ENCODE data around the gene GSTA4.
"Not testable (repeated sequence)": the region's sequence is repeated elsewhere in the genome, so short reads cannot be mapped to it uniquely, and the experiment has no call there.

The GSTA4 gene, protein sequence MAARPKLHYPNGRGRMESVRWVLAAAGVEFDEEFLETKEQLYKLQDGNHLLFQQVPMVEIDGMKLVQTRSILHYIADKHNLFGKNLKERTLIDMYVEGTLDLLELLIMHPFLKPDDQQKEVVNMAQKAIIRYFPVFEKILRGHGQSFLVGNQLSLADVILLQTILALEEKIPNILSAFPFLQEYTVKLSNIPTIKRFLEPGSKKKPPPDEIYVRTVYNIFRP

DNA sequence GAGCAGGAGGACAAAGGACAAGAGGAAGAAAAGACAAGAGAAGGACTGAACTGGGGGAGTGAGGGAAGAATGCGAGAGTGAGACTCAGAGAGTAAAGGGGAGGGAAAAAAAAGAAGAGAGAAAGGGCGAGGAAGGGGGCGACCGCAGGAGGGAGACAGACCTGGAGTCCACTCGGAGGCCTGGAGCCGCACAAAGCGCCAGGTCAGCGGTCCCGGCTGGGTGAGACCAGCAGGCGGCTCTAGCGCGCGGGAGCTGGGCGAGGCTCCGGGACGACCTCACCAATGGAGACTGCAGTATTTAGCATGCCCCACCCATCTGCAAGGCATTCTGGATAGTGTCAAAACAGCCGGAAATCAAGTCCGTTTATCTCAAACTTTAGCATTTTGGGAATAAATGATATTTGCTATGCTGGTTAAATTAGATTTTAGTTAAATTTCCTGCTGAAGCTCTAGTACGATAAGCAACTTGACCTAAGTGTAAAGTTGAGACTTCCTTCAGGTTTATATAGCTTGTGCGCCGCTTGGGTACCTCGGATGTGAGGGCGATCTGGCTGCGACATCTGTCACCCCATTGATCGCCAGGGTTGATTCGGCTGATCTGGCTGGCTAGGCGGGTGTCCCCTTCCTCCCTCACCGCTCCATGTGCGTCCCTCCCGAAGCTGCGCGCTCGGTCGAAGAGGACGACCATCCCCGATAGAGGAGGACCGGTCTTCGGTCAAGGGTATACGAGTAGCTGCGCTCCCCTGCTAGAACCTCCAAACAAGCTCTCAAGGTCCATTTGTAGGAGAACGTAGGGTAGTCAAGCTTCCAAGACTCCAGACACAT, at the start of gene GSTA4:
Gene GSTA4, minus strand, starts transcription at position 196 of the 824 bp plus-strand sequence. CDS start 1,041 bp downstream, outside the sequence.
- H3K4me3 Mint-ChIP-seq: peak within 1 kb of the TSS; percentile 87 to 98
- peaks cover 10% of the 10 kb centered on the region for H3K27me3 Mint-ChIP-seq
- peak; percentile 96 for ATAC-seq
- H3K9me3 Mint-ChIP-seq: not testable (repeated sequence)
- H3K27ac Mint-ChIP-seq: peak within 1 kb of the TSS; percentile 88 to 100
- peaks cover 28% of the 10 kb centered on the region for H3K4me1 Mint-ChIP-seq
- peak; percentile 85 to 88 for DNase-seq

DNA sequence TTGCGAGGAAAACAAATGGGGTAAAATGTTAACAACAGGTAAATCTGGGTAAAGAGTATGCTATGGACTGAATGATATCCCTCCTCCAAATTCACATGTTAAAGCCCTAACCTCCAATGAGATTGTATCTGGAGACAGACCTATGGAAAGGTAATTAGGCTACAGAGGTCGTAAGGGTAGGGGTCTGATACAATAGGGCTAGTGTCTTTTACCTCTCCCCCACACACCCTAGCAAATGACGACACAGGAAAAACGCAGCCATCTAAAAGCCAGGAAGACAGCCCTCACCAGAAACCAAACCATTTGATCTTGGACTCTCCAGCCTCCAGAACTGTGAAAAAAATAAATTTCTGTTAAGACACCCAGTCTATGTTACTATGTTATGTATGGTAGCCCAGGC, 49.5 kb upstream of the GSTA4 start:
- no peaks in the 10 kb centered on the region for H3K9me3 Mint-ChIP-seq
- no peak for DNase-seq
- peaks cover 30% of the 10 kb centered on the region for H3K4me1 Mint-ChIP-seq
- ATAC-seq: no peak
- no peaks in the 10 kb centered on the region for H3K27me3 Mint-ChIP-seq
- no peak overlapping the region for H3K4me3 Mint-ChIP-seq
- no peak overlapping the region for H3K27ac Mint-ChIP-seq

DNA sequence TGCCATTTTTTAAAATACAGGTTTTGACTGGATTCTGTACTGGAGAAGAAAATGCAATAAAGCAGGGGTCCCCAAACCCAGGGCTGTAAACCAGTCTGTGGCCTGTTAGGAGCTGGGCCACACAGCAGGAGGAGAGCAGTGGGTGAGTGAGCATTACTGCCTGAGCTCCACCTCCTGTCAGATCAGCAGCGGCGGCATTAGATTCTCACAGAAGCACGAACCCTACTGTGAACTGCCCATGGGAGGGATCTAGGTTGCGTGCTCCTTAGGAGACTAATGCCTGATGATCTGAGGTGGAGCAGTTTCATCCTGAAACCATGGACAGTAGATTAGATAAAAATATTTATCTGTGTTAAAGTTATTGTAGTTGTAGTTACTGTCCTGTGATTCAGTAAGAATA, 49.0 kb upstream of the GSTA4 start:
- Mint-ChIP-seq H3K27ac (no peak overlapping the region), H3K9me3 (no peaks in the 10 kb centered on the region), H3K27me3 (no peaks in the 10 kb centered on the region), H3K4me1 (peaks cover 25% of the 10 kb centered on the region), H3K4me3 (no peak overlapping the region)
- ATAC-seq (no peak), DNase-seq (no peak)

DNA sequence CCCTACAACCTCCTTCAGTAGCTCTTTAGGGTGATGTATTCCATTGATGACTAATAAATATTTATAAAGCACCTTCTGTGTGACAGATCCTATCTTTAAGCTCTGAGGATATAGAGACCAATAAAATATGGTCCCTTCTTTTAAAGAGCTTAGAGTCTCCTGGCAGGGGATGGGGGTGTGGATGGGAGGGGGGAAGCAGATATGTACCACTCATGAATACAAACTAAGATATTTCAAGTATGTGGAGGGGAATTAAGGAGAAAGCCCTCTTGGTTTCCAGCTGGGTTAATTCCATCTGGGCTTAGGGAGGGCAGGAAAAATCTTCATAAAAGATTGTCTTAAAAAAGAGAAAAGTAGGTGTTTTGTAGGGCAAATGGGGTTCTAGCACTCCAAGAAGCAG, 48.5 kb upstream of the GSTA4 start:
- Mint-ChIP-seq H3K27me3 (no peaks in the 10 kb centered on the region), H3K4me1 (peaks cover 20% of the 10 kb centered on the region), H3K9me3 (no peaks in the 10 kb centered on the region), H3K27ac (peak overlapping the region in 1 of 2 donors; percentile 62), H3K4me3 (no peak overlapping the region)
- ATAC-seq (no peak), DNase-seq (no peak)

DNA sequence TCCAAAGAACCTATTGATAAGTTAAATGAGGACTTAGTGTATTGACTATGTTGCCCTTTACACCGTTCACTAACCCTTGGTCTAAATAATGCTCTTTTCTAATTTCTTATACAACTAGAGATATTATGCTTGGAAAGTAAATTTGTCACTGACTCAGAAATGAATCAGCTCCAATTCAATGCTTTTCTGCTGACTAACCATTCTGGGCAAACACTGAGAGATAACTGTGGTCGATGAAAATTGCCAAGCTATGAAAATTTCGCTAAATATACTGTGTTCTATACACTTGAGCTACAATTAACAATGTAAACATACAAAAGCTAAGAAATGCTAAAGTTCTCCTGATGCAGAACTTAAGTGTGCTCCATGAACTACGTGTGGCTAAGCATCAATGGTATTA, 47.0 kb upstream of the GSTA4 start:
- no peaks in the 10 kb centered on the region for H3K9me3 Mint-ChIP-seq
- H3K27ac Mint-ChIP-seq: no peak overlapping the region
- DNase-seq (no peak), ATAC-seq (no peak)
- H3K27me3 Mint-ChIP-seq: no peaks in the 10 kb centered on the region
- peaks cover 7% of the 10 kb centered on the region for H3K4me1 Mint-ChIP-seq
- H3K4me3 Mint-ChIP-seq: no peak overlapping the region

DNA sequence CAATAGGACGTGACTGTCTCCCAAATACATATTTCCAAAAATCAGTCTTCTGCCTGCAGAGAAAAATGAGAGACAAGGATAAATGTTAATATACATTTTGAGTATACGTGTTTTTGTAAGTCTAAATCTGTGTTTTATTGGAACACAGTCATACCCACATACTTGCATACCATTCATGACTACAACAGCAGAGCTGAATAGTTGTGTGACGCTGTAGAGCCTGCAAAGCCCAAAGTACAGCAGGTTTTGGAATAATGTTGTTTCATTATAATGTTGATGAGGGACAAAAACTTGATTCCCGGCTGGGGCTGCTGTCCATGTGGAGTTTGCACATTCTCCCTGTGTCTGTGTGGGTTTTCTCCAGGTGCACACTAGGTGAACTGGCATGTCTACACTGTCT, 46.3 kb upstream of the GSTA4 start:
- ATAC-seq: no peak
- Mint-ChIP-seq H3K27me3 (no peaks in the 10 kb centered on the region), H3K4me3 (no peak overlapping the region), H3K4me1 (no peaks in the 10 kb centered on the region), H3K9me3 (no peaks in the 10 kb centered on the region), H3K27ac (no peak overlapping the region)
- DNase-seq: no peak

DNA sequence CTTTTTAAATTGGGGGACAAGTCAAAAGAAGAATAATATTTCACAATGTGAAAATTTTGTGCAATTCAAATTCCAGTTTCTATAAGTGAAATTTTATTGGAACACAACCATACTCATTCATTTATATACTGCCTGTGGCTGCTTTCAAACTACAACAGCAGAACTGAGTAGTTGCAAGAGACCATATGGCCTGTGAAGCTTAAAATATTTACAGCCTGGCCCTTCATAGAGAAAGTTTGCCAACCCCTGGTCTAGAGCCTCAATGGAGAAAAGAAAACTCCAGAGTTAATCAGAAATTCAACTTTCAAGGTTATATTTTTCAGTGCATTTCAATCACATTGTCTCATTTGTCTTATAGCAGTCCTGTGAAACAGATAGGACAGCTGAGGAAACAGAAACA, 43.5 kb upstream of the GSTA4 start:
- no peak for DNase-seq
- ATAC-seq: no peak
- Mint-ChIP-seq H3K27me3 (no peaks in the 10 kb centered on the region), H3K27ac (no peak overlapping the region), H3K4me3 (no peak overlapping the region), H3K9me3 (no peaks in the 10 kb centered on the region), H3K4me1 (no peaks in the 10 kb centered on the region)

DNA sequence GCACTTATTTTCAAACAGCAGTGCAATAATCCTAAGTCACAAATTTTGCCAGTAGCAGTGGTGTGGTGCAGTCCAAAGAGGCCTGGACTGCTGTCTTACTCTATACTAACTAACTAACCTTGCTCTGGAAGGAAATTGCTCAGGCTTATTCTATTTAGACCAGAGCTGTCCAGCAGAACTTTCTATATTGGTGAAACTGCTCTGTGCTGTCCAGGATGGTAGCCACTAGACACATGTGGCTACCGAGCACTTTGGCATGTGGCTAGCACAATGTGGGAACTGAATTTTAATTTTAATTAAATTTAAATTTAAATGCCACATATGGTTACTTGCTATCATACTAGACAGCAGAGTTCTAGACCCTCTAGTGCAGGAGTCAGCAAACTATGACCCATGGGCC, 43.1 kb upstream of the GSTA4 start:
- no peaks in the 10 kb centered on the region for H3K9me3 Mint-ChIP-seq
- ATAC-seq: no peak
- DNase-seq: no peak
- H3K27me3 Mint-ChIP-seq: no peaks in the 10 kb centered on the region
- no peak overlapping the region for H3K27ac Mint-ChIP-seq
- H3K4me1 Mint-ChIP-seq: no peaks in the 10 kb centered on the region
- H3K4me3 Mint-ChIP-seq: no peak overlapping the region

DNA sequence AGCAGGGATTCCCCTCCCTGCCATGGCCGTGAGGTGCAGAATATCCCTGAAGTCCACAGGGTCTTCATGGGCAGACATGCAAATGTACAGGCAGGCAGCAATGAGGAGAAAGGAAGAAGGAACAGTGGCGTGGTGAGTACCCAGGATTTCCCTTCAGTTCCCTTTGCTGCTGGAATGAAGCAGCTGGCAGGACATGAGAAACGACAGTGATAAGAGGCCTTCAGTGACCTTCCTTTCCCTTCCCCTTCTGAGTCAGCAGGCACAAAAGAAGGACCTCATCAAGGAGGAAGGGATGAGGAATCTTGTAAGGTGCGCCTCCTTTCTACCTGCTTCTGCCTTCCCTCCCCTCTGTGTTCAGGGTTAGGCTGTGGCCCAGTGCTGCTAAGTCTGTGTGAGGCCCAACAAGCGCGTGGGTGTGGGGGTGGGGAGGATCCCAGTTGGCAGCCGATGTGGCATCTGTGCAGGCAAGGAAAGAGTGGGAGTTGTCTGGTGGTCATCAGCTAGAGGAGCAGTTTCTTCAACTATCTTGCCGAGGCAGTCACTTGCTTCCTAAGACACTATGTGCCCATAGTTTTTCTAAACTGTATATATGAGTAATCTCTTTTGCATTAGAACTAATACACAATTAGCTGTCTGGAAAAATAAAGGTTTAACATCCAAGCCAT, 40.6 kb upstream of the GSTA4 start:
- Mint-ChIP-seq H3K27ac (no peak overlapping the region), H3K27me3 (no peaks in the 10 kb centered on the region), H3K4me3 (no peak overlapping the region), H3K9me3 (no peaks in the 10 kb centered on the region), H3K4me1 (no peaks in the 10 kb centered on the region)
- DNase-seq: no peak
- ATAC-seq: no peak

DNA sequence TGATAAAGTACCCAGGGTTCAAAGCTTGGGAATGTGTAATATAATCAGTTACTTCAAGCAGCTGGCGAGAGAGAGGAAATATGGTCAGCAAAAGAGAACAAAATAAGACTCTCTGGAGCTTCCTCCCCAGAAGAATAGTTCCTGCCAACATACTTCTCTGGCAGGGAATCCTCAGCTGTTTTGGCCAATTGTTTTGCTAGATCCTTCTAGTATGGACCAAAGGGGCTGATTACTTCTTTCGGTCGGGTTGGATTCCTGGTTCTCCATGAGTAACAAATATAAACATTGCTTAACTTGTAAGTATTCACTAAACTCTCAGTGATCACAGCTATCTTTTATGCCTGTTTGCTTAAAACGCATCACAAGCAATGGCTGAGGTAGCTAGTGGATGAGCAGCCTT, 38.7 kb upstream of the GSTA4 start:
- no peak for DNase-seq
- no peak for ATAC-seq
- Mint-ChIP-seq H3K9me3 (no peaks in the 10 kb centered on the region), H3K27ac (no peak overlapping the region), H3K4me1 (no peaks in the 10 kb centered on the region), H3K4me3 (no peak overlapping the region), H3K27me3 (no peaks in the 10 kb centered on the region)

DNA sequence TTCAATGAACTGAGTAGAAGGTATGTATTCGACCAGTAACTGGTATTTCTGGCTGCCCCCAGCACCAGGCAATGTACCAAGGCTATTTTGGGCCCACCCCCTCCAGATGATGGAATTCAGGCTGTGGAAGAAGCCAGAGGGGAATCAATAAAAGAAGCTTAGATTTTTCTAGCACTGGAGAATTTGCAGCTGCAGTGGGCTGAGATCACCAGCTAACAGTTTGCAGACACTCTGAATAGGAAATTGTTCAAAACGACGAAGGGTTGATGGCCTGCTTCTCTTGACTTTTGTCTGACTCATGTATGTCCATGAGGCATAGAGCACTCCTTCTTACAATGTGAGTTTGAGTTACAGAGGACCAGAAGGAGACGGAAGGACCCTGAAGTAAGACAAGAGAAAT, 37.8 kb upstream of the GSTA4 start:
- no peak for ATAC-seq
- H3K4me3 Mint-ChIP-seq: no peak overlapping the region
- no peak for DNase-seq
- no peaks in the 10 kb centered on the region for H3K9me3 Mint-ChIP-seq
- no peaks in the 10 kb centered on the region for H3K4me1 Mint-ChIP-seq
- H3K27ac Mint-ChIP-seq: no peak overlapping the region
- H3K27me3 Mint-ChIP-seq: no peaks in the 10 kb centered on the region

DNA sequence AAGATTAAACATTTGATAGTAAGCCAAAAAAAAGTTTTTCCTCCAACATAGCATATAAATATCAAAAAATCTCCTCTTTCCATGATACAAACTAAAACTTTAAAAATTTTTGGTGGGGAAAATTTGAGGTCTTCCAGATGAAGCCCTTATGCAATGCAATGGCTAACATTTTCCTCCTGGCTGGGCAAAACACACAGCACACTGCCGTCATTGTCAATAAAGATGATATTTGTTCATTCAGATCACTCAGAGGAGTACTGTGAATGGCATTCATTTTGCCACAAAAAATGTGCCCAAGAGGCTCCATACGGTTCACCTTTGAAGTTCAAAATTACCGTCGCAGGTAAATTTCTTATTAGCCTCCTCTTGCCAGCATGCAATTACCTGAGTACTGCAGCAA, 36.2 kb upstream of the GSTA4 start:
- H3K27me3 Mint-ChIP-seq: no peaks in the 10 kb centered on the region

DNA sequence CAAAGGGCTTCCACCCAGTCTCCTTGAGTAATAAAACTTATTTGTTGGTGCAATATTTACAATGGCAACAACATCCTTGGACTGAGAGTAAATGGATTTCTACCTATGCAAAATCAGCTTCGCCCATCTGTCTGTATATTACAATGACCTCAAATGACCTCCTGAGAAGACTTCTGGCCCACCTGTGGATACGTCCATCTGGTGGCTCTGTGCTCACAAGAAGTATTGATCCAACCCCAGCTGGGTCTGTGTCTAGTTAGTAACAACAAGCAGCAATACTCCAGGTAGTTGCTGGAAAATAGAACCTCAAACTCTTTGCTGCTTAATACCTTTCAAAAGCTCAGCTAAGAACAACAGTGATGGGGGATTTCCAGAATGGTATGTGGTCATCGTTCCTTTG, 34.7 kb upstream of the GSTA4 start:
- DNase-seq (no peak), ATAC-seq (no peak)
- Mint-ChIP-seq H3K27ac (no peak overlapping the region), H3K4me3 (no peak overlapping the region), H3K9me3 (no peaks in the 10 kb centered on the region), H3K4me1 (peaks cover 7% of the 10 kb centered on the region), H3K27me3 (no peaks in the 10 kb centered on the region)

More for the DNA sequence above, 36.2 kb upstream of the GSTA4 start:
- ATAC-seq (no peak), DNase-seq (no peak)
- H3K4me1 Mint-ChIP-seq: peaks cover 7% of the 10 kb centered on the region
- H3K9me3 Mint-ChIP-seq: no peaks in the 10 kb centered on the region
- no peak overlapping the region for H3K27ac Mint-ChIP-seq
- H3K4me3 Mint-ChIP-seq: no peak overlapping the region

DNA sequence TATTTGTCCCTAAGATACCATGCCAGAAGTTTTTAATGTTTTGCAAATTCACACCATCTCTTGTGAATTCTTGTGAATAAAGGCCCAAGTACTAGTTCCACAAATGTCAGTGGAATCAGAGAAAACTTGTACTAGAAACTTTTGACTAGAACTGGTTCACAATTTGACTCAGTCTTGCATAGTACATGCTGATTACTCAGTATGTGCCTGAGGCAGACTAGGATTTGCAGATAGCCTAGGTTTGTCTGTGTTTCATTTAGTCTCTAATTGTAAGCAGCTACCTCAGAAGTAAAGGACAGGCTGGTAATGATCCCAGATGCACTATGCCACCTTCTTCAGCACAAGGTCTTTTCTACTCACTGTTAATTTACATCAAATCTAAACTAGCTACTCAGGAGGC, 34.2 kb upstream of the GSTA4 start:
- peak; percentile 61 for ATAC-seq
- no peak overlapping the region for H3K4me3 Mint-ChIP-seq

DNA sequence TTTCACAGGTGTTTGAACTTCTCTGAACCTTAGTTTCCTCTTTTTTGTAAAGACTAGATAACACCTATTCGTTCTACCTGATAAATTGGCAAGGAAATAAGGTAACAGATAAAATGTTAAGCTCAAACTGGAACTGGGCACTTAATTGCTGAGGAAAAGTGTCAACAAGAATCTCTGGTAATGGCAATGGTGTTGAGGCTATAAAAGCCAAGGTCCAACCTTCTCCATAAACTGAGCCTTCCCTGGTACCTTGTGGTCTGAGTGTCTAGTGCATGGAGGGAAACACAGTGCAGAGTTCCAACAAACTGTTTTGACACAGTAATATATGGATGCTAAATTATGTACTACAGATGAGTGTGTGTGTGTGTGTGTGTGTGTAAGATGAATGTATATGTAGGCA, 33.4 kb upstream of the GSTA4 start:
- no peak for ATAC-seq
- Mint-ChIP-seq H3K9me3 (no peaks in the 10 kb centered on the region), H3K4me3 (no peak overlapping the region), H3K4me1 (peaks cover 7% of the 10 kb centered on the region), H3K27me3 (no peaks in the 10 kb centered on the region), H3K27ac (no peak overlapping the region)
- no peak for DNase-seq

More for the DNA sequence above, 34.2 kb upstream of the GSTA4 start:
- Mint-ChIP-seq H3K9me3 (no peaks in the 10 kb centered on the region), H3K27me3 (no peaks in the 10 kb centered on the region), H3K27ac (no peak overlapping the region), H3K4me1 (peaks cover 7% of the 10 kb centered on the region)
- DNase-seq: no peak

DNA sequence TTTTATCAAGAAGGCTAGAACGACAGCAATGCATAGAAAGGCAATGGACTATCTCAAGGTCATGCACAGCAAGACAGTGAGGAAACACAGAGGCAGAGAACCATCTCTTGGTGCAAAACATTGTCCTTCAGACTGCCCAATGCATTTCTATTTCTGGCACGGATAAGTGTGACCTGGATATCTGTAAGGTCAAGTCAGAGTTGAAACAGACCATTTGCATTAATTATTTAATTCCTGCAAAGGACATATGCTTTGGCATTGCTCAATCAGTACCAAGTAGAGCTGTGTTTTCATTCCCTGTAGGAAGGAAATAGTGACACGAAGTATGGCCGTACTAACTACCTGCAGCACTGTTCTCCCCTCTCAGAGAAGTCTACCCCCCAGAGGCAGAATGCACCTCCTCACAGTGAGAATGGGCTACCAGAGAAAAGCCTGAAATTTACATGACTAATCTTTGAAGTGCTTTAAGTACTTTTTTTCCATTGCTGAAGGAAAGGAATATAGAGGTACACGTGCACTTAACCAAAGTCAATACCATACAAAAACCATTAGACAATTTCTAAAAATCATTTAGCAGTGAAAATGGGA, 32.1 kb upstream of the GSTA4 start:
- Mint-ChIP-seq H3K9me3 (no peaks in the 10 kb centered on the region), H3K27ac (no peak overlapping the region), H3K27me3 (no peaks in the 10 kb centered on the region), H3K4me1 (peaks cover 7% of the 10 kb centered on the region), H3K4me3 (no peak overlapping the region)
- DNase-seq (no peak), ATAC-seq (no peak)
